ENCODE results near the gene MGLL. TPM values are rescaled to one million over a fixed set of nuclear protein-coding genes. Genes with fewer than 3 reads are reported as not detected.

Gene MGLL
- total RNA-seq, 6 experiments from 2014 or later, result 97.0 to 168 (median 115) TPM

DNA sequence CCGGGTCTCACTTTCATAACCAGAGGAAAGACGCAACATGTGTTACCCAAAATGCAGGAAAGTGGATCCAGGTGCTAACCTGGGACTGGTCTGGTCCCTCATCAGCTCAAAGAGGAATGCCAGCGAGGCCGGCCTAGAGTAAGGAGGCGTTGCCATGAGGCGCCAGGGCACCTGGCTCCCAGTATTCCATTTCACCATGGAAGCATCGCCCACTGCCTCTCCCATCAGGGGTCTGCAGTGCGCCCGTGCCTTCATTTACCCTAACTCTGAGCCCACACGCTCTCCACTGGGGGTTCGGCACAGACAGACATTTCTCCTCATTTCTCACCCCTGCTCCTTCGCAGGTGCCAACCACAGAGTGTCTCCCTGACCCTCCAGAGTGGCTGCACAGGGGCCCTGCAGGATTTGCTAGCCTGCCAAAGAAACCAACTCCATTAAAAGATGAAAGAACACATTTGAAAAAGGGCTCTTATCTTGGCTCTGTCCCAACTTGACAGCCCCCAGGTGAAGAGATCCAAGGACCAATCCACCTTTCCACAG lies 88.1 kb downstream of the MGLL start:
- no peak for ATAC-seq
- WGBS (ENCODE audit: insufficient coverage, low coverage, low lambda C conversion rate, missing lambda C conversion rate), result 97% methylated on average over 4 of the region's 12 CpGs
- Histone ChIP-seq H3K9me3 (no peaks in the 10 kb centered on the region), H3K4me1 (peaks cover 0 to 23% (median 2%) of the 10 kb centered on the region in 4 donors), H3K27me3 (no peaks in the 10 kb centered on the region), H3K4me3 (no peak overlapping the region), H3K27ac (peak overlapping the region in 1 of 3 donors; percentile 2), H3K36me3 (no peaks in the 10 kb centered on the region)
- intact Hi-C loops (cut with DNase I), result no loop called here
- DNase-seq, result no peak
- TF ChIP-seq, protein P1, sequence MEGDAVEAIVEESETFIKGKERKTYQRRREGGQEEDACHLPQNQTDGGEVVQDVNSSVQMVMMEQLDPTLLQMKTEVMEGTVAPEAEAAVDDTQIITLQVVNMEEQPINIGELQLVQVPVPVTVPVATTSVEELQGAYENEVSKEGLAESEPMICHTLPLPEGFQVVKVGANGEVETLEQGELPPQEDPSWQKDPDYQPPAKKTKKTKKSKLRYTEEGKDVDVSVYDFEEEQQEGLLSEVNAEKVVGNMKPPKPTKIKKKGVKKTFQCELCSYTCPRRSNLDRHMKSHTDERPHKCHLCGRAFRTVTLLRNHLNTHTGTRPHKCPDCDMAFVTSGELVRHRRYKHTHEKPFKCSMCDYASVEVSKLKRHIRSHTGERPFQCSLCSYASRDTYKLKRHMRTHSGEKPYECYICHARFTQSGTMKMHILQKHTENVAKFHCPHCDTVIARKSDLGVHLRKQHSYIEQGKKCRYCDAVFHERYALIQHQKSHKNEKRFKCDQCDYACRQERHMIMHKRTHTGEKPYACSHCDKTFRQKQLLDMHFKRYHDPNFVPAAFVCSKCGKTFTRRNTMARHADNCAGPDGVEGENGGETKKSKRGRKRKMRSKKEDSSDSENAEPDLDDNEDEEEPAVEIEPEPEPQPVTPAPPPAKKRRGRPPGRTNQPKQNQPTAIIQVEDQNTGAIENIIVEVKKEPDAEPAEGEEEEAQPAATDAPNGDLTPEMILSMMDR (IDR thresholded peaks at IDR 0.05), result no peak
- TF ChIP-seq POLR2A (IDR thresholded peaks at IDR 0.05), result no peak

DNA sequence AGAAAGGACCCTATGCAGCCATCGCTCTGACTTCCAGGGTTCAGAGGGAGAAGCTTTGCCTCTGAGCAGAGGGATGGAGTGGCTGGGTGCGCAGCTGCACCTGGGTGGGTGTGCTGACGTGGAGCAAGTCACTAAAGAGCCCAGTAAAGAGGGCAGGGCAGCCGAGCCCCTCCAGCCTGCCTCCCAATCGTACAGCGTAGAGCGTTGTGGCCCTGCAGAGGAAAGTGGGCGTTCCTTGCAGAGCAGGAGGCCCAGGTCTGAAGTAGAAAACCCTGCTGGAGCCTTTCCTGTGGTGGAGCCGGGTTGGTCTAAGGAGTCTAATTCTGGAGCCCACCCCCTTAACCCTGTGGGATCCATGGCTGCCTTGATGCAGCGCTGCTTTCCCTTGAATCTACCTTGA lies 88.5 kb downstream of the MGLL start:
- no peaks in the 10 kb centered on the region for H3K36me3 ChIP-seq
- intact Hi-C loops (cut with DNase I), result no loop called here
- H3K27ac ChIP-seq, result no peak overlapping the region
- no peaks in the 10 kb centered on the region for H3K27me3 ChIP-seq
- H3K4me1 ChIP-seq, result peaks cover 0 to 27% (median 2%) of the 10 kb centered on the region in 4 donors
- DNase-seq (peak in 1 of 3 donors; percentile 41), ATAC-seq (no peak)
- WGBS (ENCODE audit: insufficient coverage, low coverage, low lambda C conversion rate, missing lambda C conversion rate), result 95% methylated on average over 7 of the region's 10 CpGs
- no peak overlapping the region for H3K4me3 ChIP-seq
- TF ChIP-seq, protein P1 (IDR thresholded peaks at IDR 0.05), result no peak
- no peak for TF ChIP-seq POLR2A (IDR thresholded peaks at IDR 0.05)
- no peaks in the 10 kb centered on the region for H3K9me3 ChIP-seq

DNA sequence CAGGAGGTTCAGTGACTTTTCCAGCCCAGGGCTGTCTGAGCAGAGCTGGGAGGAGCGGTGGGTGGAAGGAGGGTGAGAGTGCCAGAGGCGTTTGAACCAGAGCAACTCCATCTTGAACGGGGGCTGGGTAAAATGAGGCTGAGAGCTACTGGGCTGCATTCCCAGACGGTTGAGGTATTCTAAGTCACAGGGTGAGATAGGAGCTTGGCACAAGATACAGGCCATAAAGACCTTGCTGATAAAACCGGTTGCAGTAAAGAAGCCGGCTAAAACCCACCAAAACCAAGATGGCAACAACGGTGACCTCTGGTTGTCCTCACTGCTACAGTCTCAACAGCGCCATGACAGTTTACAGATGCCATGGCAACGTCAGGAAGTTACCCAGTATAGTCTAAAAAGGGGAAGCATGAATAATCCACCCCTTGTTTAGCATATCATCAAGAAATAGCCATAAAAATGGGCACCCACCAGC lies 89.4 kb downstream of the MGLL start:
- no peak overlapping the region for H3K27ac ChIP-seq
- H3K9me3 ChIP-seq, result no peaks in the 10 kb centered on the region
- TF ChIP-seq, protein P1 (IDR thresholded peaks at IDR 0.05), result no peak
- TF ChIP-seq POLR2A (IDR thresholded peaks at IDR 0.05), result no peak
- no peaks in the 10 kb centered on the region for H3K27me3 ChIP-seq
- no peak for ATAC-seq
- peaks cover 0 to 34% (median 2%) of the 10 kb centered on the region in 4 donors for H3K4me1 ChIP-seq
- 83% methylated on average over 7 of the region's 9 CpGs for WGBS (ENCODE audit: insufficient coverage, low coverage, low lambda C conversion rate, missing lambda C conversion rate)
- H3K36me3 ChIP-seq, result no peaks in the 10 kb centered on the region
- H3K4me3 ChIP-seq, result no peak overlapping the region
- intact Hi-C loops (cut with DNase I), result no loop called here
- DNase-seq, result no peak

DNA sequence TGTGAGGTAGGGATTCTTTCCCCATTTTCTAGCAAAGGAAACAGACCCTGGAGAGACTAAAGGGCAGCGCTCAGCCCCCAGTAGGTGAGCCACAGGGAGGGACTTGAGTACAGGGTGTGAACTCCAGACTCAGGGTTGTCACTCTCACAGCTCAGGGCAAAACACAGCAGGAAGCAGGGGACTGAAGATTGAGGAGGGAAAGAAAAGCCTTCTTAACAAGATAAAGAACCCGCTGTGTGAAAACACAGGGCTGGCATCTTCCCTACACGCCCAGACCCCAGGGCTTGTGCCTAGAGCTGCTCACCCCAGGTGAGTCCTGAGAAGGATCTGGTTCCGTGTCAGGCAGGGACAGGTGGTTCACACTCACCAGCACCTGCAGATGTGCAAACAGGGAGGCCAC lies 90.0 kb downstream of the MGLL start:
- WGBS (ENCODE audit: insufficient coverage, low coverage, low lambda C conversion rate, missing lambda C conversion rate), result 92% methylated on average over 3 of the region's 4 CpGs
- intact Hi-C loops (cut with DNase I), result no loop called here
- no peak for ATAC-seq
- H3K9me3 ChIP-seq, result no peaks in the 10 kb centered on the region
- TF ChIP-seq POLR2A (IDR thresholded peaks at IDR 0.05), result no peak
- TF ChIP-seq, protein P1 (IDR thresholded peaks at IDR 0.05), result no peak
- no peaks in the 10 kb centered on the region for H3K36me3 ChIP-seq
- no peaks in the 10 kb centered on the region for H3K27me3 ChIP-seq
- H3K4me1 ChIP-seq, result peaks cover 0 to 34% (median 2%) of the 10 kb centered on the region in 4 donors
- no peak overlapping the region for H3K4me3 ChIP-seq
- no peak for DNase-seq
- no peak overlapping the region for H3K27ac ChIP-seq

Measured in right lobe of liver (tissue), 6 donors.